PC-9 (cell line): Measurements from ENCODE around the gene NLK.

Source experiments
- EZH2 ChIP-seq: fragments of 200-600 bp; sonication (generic); IDR thresholded peaks from 2 replicates; pipeline ENCODE4 v1.8.0; 2017; ENCODE audit warnings: antibody characterized with exemption, low read depth
- TF ChIP-seq, protein P1 (sequence below): fragments of 200-600 bp; sonication (generic); conservative IDR thresholded peaks from 2 replicates; pipeline ENCODE4 v1.6.1; 2017; ENCODE audit warnings: mixed run types, antibody characterized with exemption, mild to moderate bottlenecking, moderate library complexity

DNA sequence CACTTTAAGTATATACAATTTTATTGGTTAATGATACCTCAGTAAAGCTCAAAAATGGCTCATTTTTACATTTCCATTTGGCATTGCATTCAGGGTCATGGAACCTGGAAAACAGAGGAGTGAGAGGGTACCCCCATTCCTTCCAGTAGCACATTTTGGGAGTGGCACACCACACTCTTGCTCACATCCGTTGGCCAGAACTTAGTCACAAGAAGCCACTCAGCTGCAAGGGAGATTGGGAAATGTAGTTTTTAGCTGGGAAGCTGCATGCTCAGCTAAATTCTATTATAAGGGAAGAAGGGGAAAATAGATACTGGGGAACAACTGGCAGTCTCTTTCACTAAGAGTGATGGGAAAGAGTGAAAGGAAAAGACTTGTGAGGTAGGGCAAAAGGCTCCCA lies 174.1 kb downstream of the NLK start:
- TF ChIP-seq EZH2 = no peak
- TF ChIP-seq, protein P1, sequence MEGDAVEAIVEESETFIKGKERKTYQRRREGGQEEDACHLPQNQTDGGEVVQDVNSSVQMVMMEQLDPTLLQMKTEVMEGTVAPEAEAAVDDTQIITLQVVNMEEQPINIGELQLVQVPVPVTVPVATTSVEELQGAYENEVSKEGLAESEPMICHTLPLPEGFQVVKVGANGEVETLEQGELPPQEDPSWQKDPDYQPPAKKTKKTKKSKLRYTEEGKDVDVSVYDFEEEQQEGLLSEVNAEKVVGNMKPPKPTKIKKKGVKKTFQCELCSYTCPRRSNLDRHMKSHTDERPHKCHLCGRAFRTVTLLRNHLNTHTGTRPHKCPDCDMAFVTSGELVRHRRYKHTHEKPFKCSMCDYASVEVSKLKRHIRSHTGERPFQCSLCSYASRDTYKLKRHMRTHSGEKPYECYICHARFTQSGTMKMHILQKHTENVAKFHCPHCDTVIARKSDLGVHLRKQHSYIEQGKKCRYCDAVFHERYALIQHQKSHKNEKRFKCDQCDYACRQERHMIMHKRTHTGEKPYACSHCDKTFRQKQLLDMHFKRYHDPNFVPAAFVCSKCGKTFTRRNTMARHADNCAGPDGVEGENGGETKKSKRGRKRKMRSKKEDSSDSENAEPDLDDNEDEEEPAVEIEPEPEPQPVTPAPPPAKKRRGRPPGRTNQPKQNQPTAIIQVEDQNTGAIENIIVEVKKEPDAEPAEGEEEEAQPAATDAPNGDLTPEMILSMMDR = no peak
